DOHH2 (cell line): ENCODE data around the gene CTSS.

ENCODE experiments used
- H3F3A ChIP-seq: fragments of 200-600 bp; sonication (generic), shearing (Covaris generic); 2 replicates; pipeline ENCODE4 v1.6.0; 2016; ENCODE audit warnings: antibody characterized with exemption, mild to moderate bottlenecking; ENCODE audit not compliant: control insufficient read depth, insufficient read depth
- H3K27ac ChIP-seq: fragments of 200-600 bp; sonication (generic); 2 replicates; pipeline ENCODE4 v1.5.1; 2014; ENCODE audit warnings: low read depth, mild to moderate bottlenecking, low read length, moderate library complexity
- H3K27me3 ChIP-seq: fragments of 200-600 bp; sonication (generic); 2 replicates; pipeline ENCODE4 v1.6.1; 2014; ENCODE audit warnings: mild to moderate bottlenecking, low read length, mixed read lengths; ENCODE audit not compliant: control insufficient read depth
- H3K36me3 ChIP-seq: fragments of 200-600 bp; sonication (generic); 2 replicates; pipeline ENCODE4 v1.6.1; 2014; ENCODE audit warnings: mild to moderate bottlenecking, low read length, moderate library complexity, mixed read lengths; ENCODE audit not compliant: control insufficient read depth
- H3K4me1 ChIP-seq: fragments of 200-600 bp; sonication (generic); 2 replicates; pipeline ENCODE4 v1.6.1; 2014; ENCODE audit warnings: mild to moderate bottlenecking, low read length, mixed read lengths; ENCODE audit not compliant: control insufficient read depth
- H3K4me2 ChIP-seq: fragments of 200-600 bp; sonication (generic); 2 replicates; pipeline ENCODE4 v1.6.0; 2014; ENCODE audit warnings: mild to moderate bottlenecking, low read length, moderate library complexity
- H3K4me3 ChIP-seq: fragments of 200-600 bp; sonication (generic); 2 replicates; pipeline ENCODE4 v1.5.1; 2014; ENCODE audit warnings: mild to moderate bottlenecking, low read length, mixed read lengths
- H3K79me2 ChIP-seq: fragments of 200-600 bp; sonication (generic); 2 replicates; pipeline ENCODE4 v1.6.1; 2014; ENCODE audit warnings: mild to moderate bottlenecking, low read length, mixed read lengths; ENCODE audit not compliant: control insufficient read depth
- H3K9me2 ChIP-seq: fragments of 200-600 bp; sonication (generic); replicated peaks from 2 replicates; pipeline ENCODE4 v1.6.1; 2014; ENCODE audit warnings: mild to moderate bottlenecking, low read length, mixed read lengths; ENCODE audit not compliant: control insufficient read depth
- H3K9me3 ChIP-seq: fragments of 200-600 bp; sonication (generic); 2 replicates; pipeline ENCODE4 v1.6.1; 2014; ENCODE audit warnings: antibody characterized with exemption, low read length, mixed read lengths; ENCODE audit not compliant: control insufficient read depth, insufficient read depth
- H4K20me1 ChIP-seq: fragments of 200-600 bp; sonication (generic); 2 replicates; pipeline ENCODE4 v1.6.0; 2014; ENCODE audit warnings: low read depth, mild to moderate bottlenecking, antibody characterized with exemption, low read length, moderate library complexity; ENCODE audit not compliant: control insufficient read depth, insufficient read depth
- EZH2phosphoT487 ChIP-seq: fragments of 200-600 bp; sonication (generic); IDR thresholded peaks from 2 replicates; pipeline ENCODE4 v1.6.1; 2017; ENCODE audit warnings: borderline replicate concordance, mild to moderate bottlenecking, antibody characterized with exemption, low read length, moderate library complexity, mixed read lengths
- TF ChIP-seq, protein P1 (sequence below): fragments of 200-600 bp; sonication (generic); IDR thresholded peaks from one replicate; pipeline ENCODE4 v1.5.1; 2014; ENCODE audit warnings: antibody characterized with exemption, mild to moderate bottlenecking, low read depth, low read length; ENCODE audit not compliant: poor library complexity, severe bottlenecking

CTSS gene

GRCh38 chr1:150724336-150724735 lies 41.2 kb downstream of the CTSS start:
- no peak overlapping the region for H3K27ac ChIP-seq
- H3K4me2 ChIP-seq, result no peak overlapping the region
- no peaks in the 10 kb centered on the region for H3K27me3 ChIP-seq
- no peak overlapping the region for H3K4me3 ChIP-seq
- no peaks in the 10 kb centered on the region for H3F3A ChIP-seq
- no peaks in the 10 kb centered on the region for H3K79me2 ChIP-seq
- H3K9me2 ChIP-seq, result no peaks in the 10 kb centered on the region
- H3K9me3 ChIP-seq, result no peaks in the 10 kb centered on the region
- H4K20me1 ChIP-seq, result no peaks in the 10 kb centered on the region
- no peaks in the 10 kb centered on the region for H3K4me1 ChIP-seq
- TF ChIP-seq, protein P1, sequence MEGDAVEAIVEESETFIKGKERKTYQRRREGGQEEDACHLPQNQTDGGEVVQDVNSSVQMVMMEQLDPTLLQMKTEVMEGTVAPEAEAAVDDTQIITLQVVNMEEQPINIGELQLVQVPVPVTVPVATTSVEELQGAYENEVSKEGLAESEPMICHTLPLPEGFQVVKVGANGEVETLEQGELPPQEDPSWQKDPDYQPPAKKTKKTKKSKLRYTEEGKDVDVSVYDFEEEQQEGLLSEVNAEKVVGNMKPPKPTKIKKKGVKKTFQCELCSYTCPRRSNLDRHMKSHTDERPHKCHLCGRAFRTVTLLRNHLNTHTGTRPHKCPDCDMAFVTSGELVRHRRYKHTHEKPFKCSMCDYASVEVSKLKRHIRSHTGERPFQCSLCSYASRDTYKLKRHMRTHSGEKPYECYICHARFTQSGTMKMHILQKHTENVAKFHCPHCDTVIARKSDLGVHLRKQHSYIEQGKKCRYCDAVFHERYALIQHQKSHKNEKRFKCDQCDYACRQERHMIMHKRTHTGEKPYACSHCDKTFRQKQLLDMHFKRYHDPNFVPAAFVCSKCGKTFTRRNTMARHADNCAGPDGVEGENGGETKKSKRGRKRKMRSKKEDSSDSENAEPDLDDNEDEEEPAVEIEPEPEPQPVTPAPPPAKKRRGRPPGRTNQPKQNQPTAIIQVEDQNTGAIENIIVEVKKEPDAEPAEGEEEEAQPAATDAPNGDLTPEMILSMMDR, result no peak
- no peak for TF ChIP-seq EZH2phosphoT487
- no peaks in the 10 kb centered on the region for H3K36me3 ChIP-seq

GRCh38 chr1:150720703-150721102 lies 44.9 kb downstream of the CTSS start, which contains the start of gene HORMAD1:
Gene HORMAD1, minus strand, starts transcription at chr1:150720895. Its CDS starts 1,390 bp downstream, at chr1:150719505.
- no peaks in the 10 kb centered on the region for H3K9me3 ChIP-seq
- no peaks in the 10 kb centered on the region for H3K36me3 ChIP-seq
- H3K27ac ChIP-seq, result no peak within 1 kb of the TSS
- H3K4me1 ChIP-seq, result no peaks in the 10 kb centered on the region
- no peak for TF ChIP-seq EZH2phosphoT487
- TF ChIP-seq, protein P1, result no peak
- H3F3A ChIP-seq, result no peaks in the 10 kb centered on the region
- H3K79me2 ChIP-seq, result no peaks in the 10 kb centered on the region
- H3K27me3 ChIP-seq, result no peaks in the 10 kb centered on the region
- no peaks in the 10 kb centered on the region for H4K20me1 ChIP-seq
- no peak within 1 kb of the TSS for H3K4me3 ChIP-seq
- no peak within 1 kb of the TSS for H3K4me2 ChIP-seq
- H3K9me2 ChIP-seq, result no peaks in the 10 kb centered on the region

DNA sequence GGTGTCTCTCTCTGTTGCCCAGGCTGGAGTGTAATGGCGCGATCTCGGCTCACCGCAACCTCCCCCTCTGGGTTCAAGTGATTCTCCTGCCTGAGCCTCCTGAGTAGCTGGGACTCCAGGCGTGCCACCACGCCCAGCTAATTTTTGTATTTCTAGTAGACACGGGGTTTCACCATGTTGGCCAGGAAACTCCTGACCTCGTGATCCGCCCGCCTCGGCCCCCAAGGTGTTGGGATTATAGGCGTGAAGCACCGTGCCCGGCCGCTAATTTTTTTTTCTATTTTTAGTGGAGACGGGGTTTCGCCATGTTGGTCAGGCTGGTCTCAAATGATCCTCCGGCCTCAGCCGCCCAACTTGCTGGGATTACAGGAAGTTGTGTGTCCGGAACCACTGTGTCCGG lies 45.5 kb downstream of the CTSS start:
- Histone ChIP-seq H3K9me2 (no peaks in the 10 kb centered on the region), H3F3A (no peaks in the 10 kb centered on the region), H3K27me3 (no peaks in the 10 kb centered on the region), H3K79me2 (no peaks in the 10 kb centered on the region), H4K20me1 (no peaks in the 10 kb centered on the region), H3K4me3 (no peak overlapping the region), H3K27ac (no peak overlapping the region), H3K9me3 (no peaks in the 10 kb centered on the region), H3K4me2 (no peak overlapping the region), H3K36me3 (no peaks in the 10 kb centered on the region), H3K4me1 (no peaks in the 10 kb centered on the region)
- TF ChIP-seq EZH2phosphoT487, result no peak
- TF ChIP-seq, protein P1, result no peak
